NCI-H2107 treated with DMSO at 0.1 percent for 48 hours (cell line): ENCODE data around the gene XIAP.

ENCODE experiments used
- DNase-seq: peaks from one replicate; lab custom pipeline; 2025; ENCODE audit not compliant: unreplicated experiment; lab: John Stamatoyannopoulos, UW

Gene XIAP

DNA sequence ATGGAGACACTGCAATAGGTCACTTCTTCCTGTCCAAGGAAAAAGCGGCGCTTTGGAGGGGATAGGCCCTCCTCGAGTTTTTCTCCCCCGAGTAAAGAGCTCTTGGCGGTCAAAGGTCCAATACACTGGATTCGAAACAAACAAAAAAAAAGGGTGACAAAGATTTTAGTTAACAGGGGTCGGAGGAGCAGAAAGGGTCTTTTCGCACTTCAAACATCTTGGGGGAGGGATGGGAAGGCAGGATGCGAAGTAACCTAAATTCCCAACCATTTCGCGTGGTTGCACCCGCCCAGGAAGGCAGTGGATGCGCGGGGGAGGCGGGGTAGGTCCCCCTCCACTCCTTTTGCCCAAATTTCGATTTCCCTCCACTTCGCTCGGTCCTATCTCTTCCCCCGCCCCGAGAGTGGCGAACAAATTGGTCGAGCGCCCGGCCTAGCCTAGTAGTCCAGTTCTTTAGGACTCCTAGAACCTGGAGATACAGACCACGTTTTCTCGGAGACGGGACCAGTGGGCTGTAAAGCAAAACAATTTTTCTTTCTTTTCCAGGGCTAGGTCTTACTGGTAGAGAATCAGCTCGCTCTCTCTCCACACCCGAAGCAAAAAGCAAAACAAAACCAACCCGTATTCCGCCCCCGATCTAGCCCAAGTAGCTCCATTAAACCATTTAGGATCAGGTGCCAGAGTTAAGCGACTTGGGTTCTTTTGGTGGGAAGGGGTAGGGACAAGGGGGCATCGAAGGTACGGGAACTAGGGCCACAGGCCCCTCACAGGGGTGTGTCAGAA lies 99.6 kb downstream of the XIAP start:
- DNase-seq: no peak

DNA sequence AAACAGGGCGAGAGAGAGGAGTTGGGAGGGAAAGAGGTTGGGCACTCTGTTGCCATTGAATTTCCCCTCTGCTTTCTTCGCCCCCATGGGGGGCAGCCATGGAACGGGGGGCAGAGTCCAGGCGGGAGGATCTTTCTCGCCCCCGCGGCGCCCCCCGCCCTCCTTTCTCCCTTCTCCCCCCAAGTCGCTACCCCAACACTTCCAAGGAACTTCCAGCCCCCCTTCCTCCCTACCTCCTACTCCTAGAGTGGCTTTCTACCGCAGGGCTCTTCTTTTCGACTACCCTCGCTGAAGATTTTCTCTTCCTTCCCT lies 101.1 kb downstream of the XIAP start:
- no peak for DNase-seq

DNA sequence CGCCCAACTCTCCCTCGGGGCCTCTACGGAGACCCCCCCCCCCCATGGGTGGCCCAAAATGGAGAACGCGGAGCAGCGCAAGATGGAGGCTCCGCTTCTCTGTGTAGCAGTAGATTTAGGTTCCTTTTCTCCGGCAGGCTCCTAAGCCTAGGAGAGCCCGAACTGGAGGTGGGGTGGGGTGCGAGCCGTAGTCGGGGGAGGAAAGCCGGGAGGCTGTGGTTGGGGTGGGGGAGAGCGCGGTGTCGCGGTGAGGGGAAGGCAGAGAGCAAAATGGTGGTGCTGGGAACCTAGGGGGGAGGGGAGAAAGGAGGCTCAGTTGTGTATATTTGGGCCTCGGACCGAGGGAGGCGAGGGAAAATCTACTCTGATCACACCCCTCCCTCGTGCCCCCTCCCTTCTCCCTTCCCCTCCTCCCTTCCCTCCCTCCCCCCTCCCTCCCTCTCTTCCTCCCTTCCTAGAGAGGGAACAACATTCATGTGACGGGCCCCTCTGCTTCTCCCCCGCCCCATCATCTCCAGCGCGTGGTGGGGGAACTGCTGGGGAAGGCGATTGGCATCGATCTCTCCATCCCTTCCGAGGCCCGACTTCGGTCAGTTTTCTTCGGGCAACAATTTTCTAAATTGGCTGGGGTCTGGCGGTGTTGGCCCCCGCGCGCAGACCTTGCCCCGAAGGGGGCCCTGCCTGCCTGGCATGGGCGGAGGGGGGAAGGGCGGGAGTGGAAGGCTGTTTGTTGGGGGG lies 101.6 kb downstream of the XIAP start, which contains the start of gene STAG2:
STAG2 (plus strand) TSS at position 439 of the 738 bp plus-strand sequence. CDS start 60,922 bp downstream, outside the sequence.
- DNase-seq: peak; percentile 88

DNA sequence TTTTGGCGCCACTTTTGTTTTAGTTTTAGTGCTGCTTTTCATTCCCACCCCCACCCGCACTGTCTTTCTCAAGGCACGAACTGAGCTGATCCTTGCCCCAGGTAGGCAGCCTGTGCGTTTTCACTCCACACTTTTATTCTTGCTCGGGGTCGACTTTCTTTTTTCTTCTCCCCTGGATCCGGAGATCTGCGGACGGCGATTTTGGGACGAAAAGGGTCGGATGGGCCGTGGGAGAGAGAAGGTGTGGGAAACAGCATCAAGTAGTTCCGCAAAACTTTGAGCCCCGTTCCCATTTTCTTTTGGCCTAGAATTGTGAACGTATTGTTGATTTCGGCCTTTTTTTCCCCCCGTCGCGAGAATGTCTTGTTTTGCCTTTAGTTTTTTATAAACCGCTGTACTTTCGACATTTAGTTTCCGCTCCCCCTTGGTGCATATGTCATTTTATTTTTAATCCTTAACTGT lies 102.2 kb downstream of the XIAP start:
- DNase-seq: peak; percentile 51

DNA sequence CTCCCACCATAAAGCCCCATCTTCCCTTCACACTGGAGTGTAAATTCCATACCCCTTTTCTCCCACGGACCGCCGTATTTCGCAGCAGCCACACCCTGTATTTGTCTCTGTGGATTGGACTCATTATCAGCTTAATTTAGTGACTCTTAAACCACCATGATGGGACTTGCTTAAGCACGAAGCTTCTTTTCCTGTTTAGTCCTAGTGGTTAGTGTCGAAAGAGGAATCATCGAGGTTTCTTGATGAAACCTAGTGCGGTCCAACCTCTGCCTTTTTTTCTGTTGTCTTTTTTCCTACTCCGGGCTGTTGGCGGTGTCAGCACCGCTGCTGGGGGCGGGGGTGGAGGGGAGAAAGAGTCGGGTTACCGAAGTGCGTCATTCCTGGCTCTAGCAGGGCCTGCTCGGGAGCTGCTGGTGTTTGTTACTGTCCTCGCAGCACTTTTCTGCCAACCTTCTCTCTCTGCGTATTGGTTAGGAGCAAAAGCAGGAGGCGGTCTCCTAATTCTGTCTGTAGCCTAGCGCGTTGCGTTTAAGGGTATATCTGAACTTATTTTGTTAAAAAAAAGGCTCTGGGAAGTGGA lies 103.0 kb downstream of the XIAP start:
- peak; percentile 93 for DNase-seq
